Activated T-cell treated with anti-CD3 and anti-CD28 coated beads for 1 hour (primary cell): ENCODE data around the gene SH3GL2.

Source experiments
- DNase-seq: peaks from one replicate; pipeline ENCODE4 v3.0.0-alpha.2; 2020; ENCODE audit warnings: low read depth

Gene SH3GL2

DNA sequence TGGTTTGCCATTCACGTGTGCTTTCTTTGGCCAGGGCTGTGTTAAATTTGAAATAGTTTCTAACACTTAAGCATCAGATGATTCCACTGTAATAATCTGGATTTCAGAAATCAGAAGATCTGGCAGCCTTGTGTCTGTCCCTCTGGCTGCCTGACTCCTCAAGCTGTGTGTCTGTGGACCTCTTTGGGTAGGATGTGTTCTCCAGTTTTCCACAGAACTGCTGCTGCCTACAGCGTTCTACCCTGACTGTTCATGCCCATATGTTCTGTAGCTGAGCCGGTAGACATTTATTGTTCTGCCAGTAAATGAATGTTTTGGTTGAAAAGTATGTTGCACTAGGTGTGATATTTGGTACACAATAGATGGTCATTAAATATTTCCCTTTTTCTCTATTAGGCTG lies 81.3 kb downstream of the SH3GL2 start:
- no peak for DNase-seq

DNA sequence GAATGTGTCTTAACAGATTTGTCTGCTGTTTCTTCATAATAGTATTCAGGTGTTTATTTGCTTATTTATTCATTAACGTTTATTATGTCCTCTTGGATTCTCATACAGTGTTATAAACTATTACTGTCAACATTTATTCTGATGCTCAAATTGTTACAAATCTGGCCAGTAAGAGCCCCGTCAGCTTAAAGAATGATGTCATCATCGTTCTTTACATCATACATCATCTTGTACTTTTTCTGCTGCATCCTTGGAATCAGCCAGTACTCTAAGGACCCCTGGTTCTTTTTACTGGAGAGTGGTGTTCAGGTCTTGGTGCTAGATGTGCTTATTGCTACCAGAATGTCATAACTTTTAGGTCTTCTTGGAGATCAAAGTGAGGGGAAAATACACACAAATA lies 86.6 kb downstream of the SH3GL2 start:
- no peak for DNase-seq

DNA sequence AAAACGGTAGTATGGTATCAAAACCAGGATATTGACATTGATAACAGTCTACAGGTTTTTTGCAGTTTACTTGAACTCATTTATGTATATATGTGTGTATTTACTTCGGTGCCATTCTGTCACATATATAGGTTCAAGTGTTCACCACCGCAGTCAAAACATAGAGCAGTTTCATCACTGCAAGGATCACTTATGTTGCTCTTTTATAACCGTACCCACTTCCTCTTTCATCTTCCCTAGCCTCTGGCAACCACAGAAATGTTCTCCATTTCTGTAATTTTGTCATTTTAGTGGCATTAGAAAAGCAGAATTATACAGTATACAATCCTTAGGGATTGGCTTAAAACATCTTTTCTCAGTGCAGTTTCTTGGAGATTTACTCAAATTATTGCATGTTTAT lies 90.3 kb downstream of the SH3GL2 start:
- DNase-seq: no peak

DNA sequence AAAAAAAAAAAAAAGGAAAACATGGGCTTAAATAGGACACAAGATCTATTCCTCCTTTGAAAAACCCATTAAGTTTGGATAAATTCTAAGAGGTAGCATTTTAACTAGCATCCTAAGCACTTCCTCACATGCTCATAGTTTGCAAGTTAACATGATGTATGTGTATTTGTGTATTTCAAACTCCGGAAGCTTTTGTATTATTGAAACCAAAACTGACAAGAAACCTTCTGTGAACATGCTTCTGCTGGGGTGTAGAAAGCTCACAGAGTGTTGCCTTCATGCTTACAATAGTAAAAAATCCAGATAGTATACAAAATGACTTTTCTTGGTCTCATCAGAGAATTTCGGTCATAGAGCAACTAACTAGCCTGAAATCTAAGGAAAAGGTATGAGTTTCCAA lies 103.8 kb downstream of the SH3GL2 start:
- no peak for DNase-seq

DNA sequence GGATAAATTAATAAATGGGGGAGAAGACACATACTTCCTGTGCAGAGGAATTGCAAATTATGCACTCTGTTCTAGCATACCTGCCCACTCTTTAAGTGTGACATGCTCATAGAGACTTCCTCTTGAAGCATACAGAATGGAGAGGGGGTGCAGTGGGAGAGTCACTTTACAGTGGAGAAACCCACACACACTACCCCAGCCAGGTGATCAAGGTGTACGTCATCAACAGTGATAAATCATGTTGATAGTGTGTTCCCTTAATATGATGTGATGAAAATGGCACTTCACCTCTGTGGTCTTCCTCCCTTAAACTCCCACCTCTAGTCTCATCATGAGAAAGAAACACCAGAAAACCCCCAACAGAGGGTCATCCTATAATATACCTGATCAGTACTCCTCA lies 110.0 kb downstream of the SH3GL2 start:
- DNase-seq: no peak

DNA sequence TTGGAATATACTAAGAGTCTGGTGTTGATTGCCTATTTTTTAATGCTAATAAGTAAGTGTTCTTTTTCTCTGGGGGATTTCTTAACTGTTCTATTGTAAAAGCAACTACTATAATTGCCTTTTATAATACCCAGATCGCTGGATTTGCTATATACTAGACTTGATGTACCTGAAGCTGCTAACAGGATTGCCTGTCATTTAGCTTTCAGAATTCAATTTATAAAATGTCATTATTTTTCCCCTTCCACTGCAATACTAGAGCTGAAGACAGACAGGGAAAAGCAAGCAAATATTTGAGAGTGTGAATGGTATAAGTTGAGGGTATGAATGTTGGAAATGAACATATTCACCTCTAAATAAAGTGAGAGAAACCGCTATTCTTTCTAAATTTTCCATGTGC lies 115.5 kb downstream of the SH3GL2 start:
- DNase-seq: no peak

DNA sequence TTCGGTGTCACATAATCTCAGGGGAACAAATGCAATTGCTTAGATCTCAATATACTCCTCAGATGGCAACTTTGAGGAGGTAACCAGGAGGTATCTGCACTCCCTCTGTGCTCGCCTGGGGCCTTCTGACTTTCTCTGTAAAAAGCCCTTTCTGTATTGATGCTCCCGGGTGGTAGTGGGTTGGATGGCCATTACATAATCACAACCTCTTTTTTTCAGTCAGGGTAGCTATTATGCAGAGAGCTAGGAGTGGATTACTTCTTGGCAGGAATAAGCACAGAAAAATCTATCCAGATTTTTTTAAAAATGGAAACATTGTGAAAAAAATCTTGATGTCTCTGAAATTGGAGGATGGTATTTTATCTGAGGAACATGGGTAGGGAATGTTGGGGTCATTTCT lies 116.6 kb downstream of the SH3GL2 start:
- DNase-seq: no peak

DNA sequence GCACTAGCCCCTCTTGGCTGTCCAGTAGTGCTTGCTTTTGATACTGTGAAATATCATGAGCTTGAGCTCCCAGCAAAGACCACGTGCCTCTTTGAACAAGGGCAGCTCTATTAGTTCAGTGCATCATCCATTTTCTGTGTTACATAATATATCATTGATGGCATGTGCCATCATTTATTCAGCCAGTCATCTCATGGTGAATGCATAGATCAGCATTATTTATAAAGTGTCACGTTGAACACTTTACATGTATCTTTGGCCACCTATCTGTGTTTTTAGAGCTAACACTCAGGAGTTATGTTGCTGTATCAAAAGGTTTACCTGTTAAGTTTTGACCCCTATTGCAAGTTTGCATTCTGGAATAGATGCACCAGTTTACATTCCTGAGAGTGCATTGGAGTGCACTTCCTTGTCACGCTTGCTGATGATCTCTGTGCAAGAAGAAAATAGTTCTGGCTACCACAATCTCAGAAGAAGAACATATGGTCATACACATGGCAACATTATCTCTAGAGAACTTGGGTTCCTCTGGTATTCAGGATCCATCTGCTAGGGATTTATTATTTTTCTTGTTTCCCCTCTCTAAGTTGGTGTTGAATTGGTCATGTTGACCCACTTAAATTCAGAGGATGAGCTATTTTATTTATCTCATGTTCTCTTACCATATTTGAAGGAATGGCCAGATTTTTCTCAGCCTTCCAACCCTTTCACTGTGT lies 120.9 kb downstream of the SH3GL2 start:
- no peak for DNase-seq

DNA sequence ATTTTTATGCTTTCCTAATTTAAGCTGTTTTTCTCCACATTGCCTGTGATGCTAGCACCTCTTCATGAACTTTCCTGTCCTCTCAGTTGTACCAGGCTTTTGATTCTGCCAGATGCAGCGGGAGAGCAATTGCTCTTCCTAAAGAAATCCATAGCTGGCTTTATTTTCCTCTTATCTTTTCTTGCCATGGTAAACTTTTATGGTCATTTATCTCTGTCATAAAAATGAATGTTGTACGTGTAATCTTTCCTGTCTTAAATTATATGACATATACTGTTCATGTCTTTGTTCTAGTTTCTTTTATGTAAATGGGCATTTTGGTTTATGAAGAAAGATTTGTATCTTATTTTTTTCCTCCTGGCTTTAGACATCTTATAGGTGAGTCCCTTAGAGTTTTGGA lies 127.5 kb downstream of the SH3GL2 start:
- no peak for DNase-seq

DNA sequence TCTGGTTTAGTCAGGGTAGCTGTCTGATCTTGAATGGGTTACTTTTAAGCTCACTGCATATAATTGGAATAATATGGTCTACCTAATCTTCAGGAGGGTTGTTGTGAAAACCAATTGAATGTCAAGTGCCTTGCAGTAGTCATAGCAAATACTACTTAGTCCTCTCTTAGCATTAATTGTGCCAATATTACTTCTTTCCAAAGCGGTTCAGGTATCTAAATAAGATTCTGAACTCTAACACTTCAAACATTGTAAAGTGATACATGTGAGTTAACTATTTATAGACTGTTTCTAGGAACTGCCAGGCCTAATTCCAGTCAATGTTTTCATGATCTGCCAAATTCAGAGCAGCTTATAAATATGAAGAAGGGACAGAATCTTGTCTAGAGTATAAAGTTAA lies 140.2 kb downstream of the SH3GL2 start:
- DNase-seq: no peak

DNA sequence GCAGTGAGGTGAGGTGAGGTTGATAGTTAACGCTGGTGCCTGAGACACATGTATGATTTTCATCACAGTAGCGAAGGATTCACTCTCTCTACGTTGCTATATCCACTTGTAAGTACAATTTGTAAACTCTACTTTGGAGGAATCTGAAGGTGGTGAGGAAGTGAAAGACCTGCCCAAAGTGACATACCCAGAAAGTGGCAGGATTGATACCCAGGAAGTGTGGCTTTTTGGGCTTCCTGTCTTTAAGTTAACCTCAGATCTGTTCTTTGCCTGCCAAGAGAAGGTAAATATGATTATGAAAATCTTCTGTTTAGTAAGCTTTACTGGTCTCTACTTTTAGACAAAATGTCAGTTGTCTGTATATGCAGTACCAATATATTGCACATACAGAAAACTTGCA lies 143.1 kb downstream of the SH3GL2 start:
- DNase-seq: no peak

DNA sequence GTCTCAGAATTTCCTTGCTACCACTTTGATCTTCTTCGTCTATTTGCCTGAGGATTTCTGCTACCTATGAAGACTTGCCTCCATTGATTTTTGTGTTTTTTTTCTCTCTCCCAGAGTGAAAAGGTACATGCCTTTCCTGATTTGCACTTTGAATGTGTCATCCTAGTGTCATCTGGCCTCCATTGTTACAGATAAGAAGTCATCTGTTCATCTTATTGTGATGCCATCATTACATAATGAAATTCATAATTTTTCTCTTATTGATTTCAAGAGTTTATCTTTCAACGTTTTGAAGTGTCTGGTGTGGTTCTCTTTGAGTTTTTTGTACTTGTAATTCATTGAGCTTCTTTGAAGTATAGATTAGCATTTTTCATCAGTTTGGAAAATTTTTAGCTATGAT lies 144.8 kb downstream of the SH3GL2 start:
- DNase-seq: no peak

DNA sequence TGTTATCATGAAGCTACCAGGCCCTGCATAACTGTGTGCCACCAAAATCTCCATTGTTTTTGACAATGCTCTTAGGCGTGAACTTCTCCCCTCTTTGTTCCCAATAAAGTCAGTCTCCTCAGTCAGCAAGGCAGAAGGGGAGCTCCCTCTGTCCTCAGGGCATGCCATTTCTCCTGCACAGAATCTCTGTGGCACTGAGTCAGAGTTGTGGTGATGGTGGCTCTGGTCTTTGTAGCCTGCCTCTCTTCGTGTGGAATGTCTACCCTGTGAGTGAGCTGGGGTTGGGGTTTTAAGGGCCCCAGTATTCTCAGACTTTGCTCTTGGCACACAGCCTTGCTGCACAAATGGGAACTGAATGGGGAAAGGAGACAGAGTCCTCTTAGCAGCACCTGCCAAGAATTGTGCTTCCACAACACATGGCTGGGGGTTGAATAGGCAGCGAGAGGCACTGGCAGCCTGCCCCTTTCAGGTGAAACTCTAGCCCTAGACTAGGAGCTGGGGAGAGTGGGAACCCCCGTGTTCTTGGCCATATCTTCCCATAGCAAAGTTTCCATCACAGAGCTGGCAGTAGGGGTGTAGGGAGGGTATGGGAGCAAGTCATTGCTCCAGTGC lies 146.6 kb downstream of the SH3GL2 start:
- no peak for DNase-seq

DNA sequence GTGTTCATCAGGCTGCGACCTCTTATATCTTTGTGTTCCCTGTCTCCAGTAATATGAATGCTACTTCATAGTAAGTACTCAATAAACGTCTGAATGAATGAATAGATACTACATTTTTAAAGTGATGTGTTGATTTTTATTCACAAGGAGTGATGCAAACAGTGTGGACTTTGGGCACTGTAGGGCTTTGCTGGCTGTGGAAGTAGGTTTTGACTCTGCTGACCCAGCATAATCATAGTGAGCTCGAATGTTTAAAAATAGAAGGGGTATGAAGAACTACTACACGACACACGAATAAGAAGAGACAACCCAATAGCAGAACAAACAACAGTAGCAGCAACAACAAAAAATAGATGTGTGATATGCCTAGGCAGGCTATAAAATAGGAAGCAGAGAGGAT lies 147.4 kb downstream of the SH3GL2 start:
- no peak for DNase-seq

DNA sequence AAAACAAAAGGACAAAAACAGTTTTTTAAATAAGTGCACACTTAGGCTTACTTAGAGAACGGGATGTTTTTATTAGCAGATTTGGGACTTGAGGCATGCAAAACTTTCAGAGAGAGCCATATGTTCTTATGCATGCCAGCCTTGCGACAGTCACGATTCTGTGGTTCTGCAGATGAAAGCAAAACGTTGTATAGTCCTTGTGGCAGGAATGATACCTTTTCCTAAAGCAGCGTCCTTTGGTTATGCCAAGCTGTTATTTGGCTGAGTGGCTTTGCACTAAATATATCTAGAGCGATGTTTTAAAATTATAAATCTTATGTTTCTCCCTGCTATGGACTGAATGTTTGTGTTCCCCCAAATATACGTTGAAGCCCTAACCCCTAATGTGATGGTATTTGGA lies 152.0 kb downstream of the SH3GL2 start:
- no peak for DNase-seq

DNA sequence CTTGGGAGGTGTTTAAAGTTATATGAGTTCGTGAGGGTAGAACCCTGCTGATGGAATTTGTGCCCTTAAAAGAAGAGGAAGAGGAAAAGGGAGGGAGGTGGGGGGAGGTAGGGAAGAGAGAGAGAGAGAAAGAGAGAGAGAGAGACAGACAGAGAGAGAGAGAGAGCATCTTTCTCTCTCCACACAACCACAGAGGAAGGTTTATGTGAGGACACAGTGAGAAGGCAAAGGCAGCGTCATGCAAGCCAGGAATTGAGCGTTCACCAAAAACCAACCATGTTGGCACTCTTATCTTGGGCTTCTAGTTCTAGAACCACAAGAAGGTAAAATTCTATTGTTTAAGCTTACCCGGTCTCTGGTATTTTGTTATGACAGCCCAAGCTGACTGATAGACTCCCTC lies 152.4 kb downstream of the SH3GL2 start:
- no peak for DNase-seq

DNA sequence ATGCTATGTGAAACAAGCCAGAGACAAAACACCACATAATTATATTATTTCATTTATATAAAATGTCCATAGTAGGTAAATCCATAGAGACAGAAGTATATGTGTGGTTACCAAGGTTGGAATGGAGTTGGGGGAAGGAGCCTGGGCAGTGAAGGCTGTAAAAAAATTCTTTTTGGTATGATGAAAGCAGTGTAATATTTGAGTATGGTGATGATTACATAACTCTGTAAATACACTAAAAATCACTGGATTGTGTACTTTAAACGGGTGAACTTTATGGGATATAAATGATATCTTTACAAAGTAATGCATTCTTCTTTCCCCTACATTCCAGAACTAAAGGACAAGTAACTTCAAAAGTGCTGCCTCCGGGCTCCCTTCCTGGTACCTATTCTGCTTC lies 155.8 kb downstream of the SH3GL2 start:
- DNase-seq: no peak

DNA sequence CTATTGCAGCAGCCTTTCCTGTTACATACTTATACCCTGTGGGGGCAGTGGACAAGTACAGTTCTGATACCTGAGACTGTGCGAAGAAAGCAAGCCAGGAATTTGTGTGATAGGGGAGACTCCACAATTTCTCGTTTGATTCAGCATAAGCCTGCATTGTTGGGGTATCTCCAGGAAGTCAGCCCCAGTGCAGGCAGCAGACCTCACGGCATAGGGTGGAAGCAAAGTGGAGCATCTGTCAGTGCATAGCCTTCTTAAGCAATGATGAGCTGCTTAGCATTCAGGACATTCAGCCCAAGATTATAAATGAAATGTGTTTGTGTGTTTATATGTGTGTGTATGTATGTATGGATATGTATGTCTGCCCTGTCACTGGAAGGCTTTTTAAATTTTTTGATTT lies 157.0 kb downstream of the SH3GL2 start:
- DNase-seq: no peak

DNA sequence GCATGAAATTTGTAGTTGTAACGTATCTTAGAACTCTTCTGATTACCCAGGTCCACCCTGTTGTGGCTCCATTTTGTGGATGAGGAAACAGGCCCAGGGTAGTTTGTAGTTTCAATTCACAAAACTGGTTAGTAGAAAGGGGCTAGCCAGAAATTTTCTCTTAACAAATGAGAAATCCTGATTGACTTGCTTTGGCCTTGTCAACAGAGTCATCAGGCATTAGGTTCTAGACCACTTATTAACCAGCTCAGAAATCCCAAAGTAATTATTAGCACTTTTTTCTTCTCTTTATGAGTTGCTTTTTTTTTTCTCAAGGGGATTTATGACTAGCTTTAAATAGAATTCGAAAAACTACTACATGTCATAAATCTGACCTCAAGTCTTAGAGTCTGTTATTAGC lies 160.2 kb downstream of the SH3GL2 start:
- no peak for DNase-seq

DNA sequence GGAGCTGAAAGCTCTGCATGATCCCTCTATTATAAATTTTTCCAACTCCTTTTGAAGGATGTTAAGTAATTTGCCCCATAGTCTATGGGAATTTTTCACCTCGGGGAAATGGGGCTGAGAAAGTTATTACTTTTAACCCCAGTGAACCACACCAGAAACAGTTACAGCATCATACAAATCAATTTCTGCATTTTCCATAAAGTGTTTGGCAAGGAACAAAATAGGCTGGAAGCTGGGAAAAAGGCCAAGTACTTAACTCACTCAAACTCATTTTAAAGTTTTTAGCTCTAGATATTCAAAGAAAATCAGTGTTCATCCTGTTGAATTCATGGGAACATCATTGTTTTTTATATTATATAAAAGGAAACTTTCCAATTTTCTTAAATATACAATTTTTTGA lies 160.9 kb downstream of the SH3GL2 start:
- no peak for DNase-seq

DNA sequence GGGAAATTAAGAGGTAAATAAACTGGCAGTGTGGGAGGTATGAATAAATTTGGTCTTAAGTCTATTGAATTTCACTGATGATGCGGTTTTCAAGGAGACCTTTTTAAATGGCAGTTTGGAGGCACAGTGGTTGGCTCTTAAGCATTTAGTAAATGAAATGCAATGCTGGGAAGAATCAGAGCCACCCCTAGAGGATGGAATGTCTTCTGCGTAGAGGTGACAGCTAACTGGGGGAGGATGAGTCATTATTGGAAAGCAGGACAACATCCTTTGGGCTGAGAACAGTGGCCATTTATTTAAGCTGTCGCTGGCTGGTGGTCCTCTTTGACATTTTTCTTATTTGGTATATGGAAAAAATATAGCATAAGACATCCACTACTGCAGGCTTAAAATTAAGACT lies 163.2 kb downstream of the SH3GL2 start:
- DNase-seq: no peak

DNA sequence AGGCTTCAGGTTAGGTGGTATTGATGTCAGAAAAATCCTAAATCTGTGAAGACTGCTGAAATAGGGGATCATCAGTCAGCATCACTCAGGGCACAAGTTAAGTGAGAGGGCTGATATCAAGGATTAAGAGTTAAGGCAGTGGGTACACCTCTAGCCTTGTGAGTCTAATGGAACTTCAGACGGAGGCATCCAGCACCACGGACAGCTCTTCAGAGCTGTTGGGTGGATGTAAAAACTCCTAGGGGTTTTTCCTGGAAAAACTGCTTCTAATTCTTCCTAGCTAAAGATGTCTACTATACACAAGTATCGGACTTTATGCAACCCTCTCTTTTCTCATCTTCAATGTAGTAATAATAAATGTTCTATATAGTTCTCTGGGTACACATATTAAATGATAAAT lies 165.9 kb downstream of the SH3GL2 start:
- no peak for DNase-seq

DNA sequence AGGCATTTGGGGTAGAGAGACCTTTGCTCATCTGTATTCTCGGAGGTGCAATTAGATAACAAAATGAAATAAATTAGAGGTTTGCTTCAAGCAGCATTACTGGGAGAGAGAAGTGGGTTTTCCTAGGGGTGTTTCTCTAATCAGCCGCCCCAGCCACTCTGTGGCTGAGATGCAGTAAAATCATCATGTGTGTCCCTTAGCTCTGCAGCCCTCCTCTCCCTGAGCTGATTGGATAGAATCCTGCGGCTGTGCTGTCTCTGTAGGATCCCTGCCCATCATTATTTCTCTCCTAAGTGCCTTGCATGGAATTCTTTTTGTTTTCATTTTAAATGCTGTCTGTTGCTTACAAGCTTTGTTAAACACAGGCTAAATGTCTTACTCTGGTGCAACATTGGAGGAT lies 171.4 kb downstream of the SH3GL2 start:
- no peak for DNase-seq

DNA sequence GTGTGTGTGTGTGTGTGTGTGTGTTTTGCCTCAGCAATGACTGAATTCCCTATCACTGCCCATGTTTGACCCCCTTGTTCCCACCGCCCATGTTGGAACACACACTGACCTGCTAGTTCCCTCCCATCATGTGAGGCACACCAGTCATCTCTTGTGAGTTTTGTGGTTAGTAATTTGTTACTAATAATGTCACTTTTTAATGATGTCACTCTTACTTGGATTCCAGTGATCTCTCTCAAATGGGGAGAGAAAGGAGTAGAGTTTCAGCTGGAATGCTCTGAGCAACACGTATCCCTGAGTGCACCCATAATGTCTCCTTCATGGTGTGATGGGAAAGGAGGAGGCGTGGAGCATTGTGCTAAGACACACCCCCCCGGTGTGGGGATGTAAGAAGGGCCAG lies 172.6 kb downstream of the SH3GL2 start:
- DNase-seq: no peak
